Measurements from ENCODE around the gene CETP.
"Not testable (repeated sequence)": the region's sequence is repeated elsewhere in the genome, so short reads cannot be mapped to it uniquely, and the experiment has no call there.

The CETP gene

DNA sequence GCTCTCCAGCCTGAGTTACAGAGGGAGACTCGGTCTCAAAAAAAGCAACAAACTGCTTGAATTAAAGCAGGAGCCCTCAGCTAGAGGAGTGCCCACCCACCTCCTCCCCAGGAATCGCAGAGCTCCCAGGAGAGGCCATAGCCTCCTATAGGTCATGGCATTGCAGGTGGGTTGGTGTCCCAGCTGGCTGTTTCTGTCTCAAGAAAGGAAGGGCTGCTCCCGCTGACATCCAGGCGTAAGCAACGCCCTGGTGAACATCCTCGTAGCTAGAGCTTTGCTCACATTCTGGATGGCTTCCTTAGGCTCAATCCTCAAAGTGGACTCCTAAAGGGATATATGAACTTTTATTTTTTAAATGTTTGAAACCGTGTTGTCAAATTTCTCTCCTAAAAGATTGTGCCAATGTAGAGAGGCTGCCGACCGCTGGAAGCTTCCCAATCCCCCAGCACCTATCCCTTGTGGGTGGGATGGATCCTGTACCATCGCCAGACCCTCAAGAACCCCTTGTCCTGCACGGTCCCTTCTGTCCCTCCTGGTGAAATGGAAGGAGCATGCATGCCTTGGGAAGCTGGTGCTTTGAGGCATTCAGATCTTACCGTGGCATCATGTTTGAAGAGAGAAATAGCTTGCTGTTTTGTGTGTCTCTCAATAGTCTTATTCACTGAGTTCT, 33.5 kb downstream of the CETP start:
- no peak for DNase-seq (ENCODE audit: extremely low read depth in 1 of 2, low read depth in 1 of 2)

DNA sequence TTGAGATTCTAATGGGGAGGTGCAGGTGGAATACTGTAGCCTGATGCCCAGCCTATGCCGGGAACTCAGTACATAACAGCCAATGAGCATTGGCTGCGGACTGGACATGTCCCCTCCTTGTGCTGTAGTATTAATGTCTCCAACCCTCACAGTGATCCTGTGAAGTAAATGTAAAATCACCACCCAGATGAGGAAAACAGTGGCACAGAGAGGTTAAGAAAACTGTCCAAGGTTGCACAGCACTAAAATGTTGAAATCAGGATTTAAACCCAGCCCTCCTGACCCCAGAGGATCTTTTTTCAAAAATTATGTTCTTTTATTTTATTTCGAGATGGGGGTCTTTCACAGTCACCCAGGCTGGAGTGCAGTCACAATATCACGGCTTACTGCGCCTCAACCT, 35.5 kb downstream of the CETP start:
- no peak for DNase-seq (ENCODE audit: extremely low read depth in 1 of 2, low read depth in 1 of 2)

DNA sequence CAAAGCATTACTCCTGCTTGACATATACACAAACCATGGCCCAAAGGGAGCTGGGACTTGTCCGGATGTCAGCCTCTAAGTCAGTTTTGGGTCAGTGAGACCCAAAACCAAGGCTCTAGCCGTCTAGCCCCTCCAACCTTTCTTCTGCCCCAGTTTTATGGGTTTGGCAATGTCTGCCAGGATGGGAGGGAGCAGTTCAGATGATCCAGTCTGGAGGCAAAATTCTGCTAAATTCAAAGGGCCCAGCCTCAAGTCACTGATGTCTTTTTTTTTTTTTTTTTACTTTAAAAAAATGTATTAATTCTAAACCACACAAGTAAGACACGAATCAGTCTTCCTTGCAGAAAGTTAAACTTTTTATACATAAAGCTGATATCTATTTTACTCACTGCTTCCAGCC, 36.2 kb downstream of the CETP start:
- no peak for DNase-seq (ENCODE audit: extremely low read depth in 1 of 2, low read depth in 1 of 2)

- DNase-seq (ENCODE audit: extremely low read depth in 1 of 2, low read depth in 1 of 2), result no peak
Measured at GRCh38 chr16:56998352-56998751, 36.6 kb downstream of the CETP start.

- DNase-seq (ENCODE audit: extremely low read depth in 1 of 2, low read depth in 1 of 2), result no peak
Measured at GRCh38 chr16:56998861-56999260, 37.1 kb downstream of the CETP start.

DNA sequence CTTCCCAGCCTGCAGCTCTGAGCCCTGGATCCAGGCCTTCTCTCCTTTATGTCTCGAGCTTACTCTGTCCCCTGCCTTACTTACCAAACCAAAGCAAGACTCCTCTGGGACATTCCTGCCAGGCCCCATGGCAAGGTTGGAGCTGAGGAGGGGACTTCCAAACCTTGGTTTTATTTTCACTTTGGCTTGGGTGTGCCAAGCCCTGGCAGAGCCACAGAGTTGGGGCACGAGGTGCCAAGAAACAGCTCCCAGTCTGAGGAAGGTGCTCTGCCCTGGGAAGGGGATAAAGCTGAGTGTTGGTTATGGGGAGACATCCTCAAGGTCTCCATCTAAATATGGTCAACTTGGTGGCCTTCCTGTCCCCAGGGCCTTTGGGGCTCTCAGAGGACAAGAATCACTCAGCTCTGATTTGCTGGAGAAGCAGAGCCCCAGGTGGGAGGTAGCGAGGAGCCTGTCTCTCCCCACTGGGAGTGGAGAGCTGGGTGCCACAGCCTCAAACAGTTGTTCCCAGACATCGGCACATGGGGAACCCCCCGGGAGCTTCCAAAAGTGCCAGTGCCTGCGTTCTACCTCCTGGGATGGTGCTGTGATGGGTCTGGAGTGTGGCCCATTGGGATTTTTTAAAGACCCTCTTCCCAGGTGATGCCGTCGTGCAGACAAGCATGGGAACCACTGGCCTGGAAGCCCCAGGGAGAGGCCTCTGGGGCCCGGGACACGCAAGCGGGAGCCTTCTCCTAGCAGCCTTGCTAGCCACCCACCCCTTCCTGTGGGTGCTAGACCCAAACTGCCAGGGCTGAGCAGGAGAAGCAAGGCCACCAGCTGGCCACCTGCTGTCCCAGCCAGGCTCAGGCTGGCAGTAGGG, 37.9 kb downstream of the CETP start:
- no peak for DNase-seq (ENCODE audit: extremely low read depth in 1 of 2, low read depth in 1 of 2)

GRCh38 chr16:57000271-57001025, 38.7 kb downstream of the CETP start:
- peak in 1 of 2 donors; percentile 76 for DNase-seq (ENCODE audit: extremely low read depth in 1 of 2, low read depth in 1 of 2)

- no peak for DNase-seq (ENCODE audit: extremely low read depth in 1 of 2, low read depth in 1 of 2)
Measured at GRCh38 chr16:57001026-57001679, 39.4 kb downstream of the CETP start.

- DNase-seq (ENCODE audit: extremely low read depth in 1 of 2, low read depth in 1 of 2), result no peak
Measured at GRCh38 chr16:57003439-57004386, 42.0 kb downstream of the CETP start.

GRCh38 chr16:57004387-57005250, 42.9 kb downstream of the CETP start:
- no peak for DNase-seq (ENCODE audit: extremely low read depth in 1 of 2, low read depth in 1 of 2)

DNA sequence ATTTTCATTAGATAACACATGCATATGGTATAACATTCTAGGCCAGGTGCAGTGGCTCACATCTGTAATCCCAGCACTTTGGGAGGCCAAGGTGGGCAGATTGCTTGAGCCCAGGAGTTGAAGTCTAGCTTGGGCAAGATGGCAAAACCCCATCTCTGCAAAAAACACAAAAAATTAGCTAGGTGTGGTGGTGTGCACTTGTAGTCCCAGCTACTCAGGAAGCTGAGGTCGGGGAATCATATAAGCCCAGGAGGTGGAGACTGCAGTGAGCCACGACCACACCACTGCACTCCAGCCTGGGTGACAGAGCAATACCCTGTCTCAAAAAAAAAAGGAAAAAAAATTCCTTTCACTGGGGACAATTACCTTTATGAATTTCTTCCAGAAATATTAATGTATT, 43.8 kb downstream of the CETP start:
- DNase-seq (ENCODE audit: extremely low read depth in 1 of 2, low read depth in 1 of 2), result not testable (repeated sequence)

GRCh38 chr16:57007050-57007449, 45.3 kb downstream of the CETP start:
- DNase-seq (ENCODE audit: extremely low read depth in 1 of 2, low read depth in 1 of 2), result no peak

- DNase-seq (ENCODE audit: extremely low read depth in 1 of 2, low read depth in 1 of 2), result no peak
Measured at GRCh38 chr16:57007530-57007929, 45.8 kb downstream of the CETP start.

DNA sequence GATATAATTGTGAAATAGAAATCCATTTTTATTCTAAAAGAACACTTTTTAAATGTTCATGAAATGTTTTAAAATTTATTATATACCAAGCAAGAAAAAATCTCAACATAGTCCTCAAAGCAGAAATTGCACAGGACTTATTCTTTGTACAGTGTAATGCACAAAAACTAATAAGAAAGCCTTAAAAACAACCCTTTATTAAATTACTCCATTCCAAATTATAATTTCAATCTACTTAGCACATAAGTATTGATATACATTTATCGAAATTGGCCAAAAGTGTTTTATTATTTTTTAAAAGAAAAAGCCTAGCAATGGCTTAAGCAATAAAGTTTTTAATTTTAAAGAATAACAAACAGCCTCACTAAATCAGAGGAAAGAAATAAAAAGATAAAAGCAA, 46.7 kb downstream of the CETP start:
- DNase-seq (ENCODE audit: extremely low read depth in 1 of 2, low read depth in 1 of 2), result no peak

DNA sequence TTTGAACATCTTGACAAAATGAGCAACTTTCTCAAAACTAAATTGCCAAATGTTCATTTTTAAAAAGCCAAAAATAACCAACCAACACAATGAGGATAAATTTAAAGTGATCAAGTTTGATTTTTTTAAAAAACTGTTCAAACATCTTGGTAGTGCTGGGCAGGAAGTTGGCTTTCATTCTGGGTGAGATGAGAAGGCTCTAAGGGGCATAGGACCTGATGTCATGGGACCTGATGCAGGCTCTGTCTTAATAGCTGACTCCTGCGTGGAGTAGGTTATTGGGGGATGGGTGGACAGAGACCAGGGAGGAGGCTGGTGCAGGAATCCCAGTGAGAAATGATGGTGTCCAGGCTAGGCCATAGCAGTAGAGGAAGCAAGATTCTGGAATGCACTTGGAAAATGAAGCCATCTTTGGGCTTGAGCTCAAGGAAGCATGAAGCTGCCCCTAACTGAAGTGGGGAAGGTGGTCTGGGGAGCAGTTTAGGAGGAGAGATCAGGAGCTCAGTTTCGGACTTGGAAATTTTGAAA, 48.0 kb downstream of the CETP start:
- no peak for DNase-seq (ENCODE audit: extremely low read depth in 1 of 2, low read depth in 1 of 2)

DNA sequence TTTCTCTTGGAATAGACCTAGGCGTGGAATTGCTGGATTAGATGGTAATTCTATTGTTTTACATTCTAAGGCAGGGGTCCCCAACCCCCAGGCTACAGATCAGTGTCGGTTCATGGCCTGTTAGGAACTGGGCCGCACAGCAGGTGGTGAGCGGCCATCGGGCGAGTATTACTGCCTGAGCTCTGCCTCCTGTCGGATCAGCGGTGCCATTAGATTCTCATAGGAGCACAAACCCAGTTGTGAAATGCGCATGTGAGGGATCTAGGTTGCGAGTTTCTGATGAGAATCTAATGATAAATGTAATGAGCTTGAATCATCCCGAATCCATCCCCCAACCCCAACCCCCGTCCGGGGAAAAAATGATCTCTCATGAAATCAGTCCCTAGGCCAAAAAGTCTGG, 50.6 kb downstream of the CETP start:
- no peak for DNase-seq (ENCODE audit: extremely low read depth in 1 of 2, low read depth in 1 of 2)

DNA sequence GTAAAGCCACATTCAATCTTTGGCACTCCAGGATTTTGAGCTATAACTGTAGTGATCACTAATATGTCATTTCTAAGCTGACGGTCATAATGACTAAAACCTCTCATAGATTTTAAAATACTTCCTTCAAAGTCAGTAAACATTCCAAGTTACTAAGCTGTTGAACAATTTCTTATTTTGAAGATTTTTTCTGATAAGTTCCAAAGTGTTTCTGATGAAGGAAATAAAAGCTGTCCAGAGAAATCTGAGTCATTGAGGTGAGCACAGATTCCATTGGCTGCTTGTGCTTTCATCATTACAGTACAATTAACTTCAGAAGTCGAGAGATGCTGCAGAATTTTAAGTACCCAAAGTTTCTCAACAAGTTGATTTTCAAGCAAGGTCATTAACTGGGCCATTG, 51.5 kb downstream of the CETP start:
- no peak for DNase-seq (ENCODE audit: extremely low read depth in 1 of 2, low read depth in 1 of 2)

GRCh38 chr16:57013902-57014301, 52.2 kb downstream of the CETP start:
- DNase-seq (ENCODE audit: extremely low read depth in 1 of 2, low read depth in 1 of 2), result no peak

DNA sequence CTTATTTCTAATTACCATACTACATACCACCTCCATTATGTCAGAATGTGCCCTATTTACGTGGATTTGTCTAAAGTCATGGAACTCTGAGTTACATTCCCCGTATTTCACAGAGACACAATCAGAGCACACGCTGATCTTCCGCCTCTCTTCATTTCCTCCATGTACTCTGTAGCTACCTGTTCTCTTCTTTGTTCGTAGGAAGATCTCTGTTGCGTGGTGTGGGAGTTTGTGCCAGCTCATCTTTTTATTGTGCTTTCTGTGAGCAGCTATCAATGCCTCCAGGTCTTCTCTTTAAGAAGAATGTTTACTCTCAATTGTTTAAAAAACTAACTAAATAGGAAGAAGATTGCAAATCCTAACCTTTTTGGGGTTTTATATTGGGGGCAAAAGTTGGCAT, 54.6 kb downstream of the CETP start:
- no peak for DNase-seq (ENCODE audit: extremely low read depth in 1 of 2, low read depth in 1 of 2)

All from stimulated activated CD8-positive, alpha-beta memory T cell treated with anti-CD3 and anti-CD28 coated beads, Interleukin-7, amount 100 ng/mL, for 48 hours (primary cell).